GM06990 (cell line): ENCODE results near the gene AFF3.

ENCODE experiments used
- DNase-seq: peaks from one replicate; pipeline ENCODE4 v3.0.0-alpha.2; 2011; ENCODE audit not compliant: insufficient read length; ENCODE audit errors: extremely low read depth
- H3K27me3 ChIP-seq: replicated peaks from 2 replicates; pipeline ENCODE4 v1.6.0; 2011; ENCODE audit warnings: low read length; ENCODE audit not compliant: control insufficient read depth, insufficient read depth
- H3K36me3 ChIP-seq: 2 replicates; pipeline ENCODE4 v1.5.1; 2011; ENCODE audit warnings: low read length; ENCODE audit not compliant: control insufficient read depth, insufficient read depth
- H3K4me3 ChIP-seq: replicated peaks from 2 replicates; pipeline ENCODE4 v1.5.1; 2011; ENCODE audit warnings: low read depth, mild to moderate bottlenecking, control low read depth, low read length
- TF ChIP-seq, protein P1 (sequence below): IDR thresholded peaks from 2 replicates; pipeline ENCODE4 v1.5.1; 2011; ENCODE audit warnings: low read length, control low read depth, mild to moderate bottlenecking, inconsistent platforms; ENCODE audit not compliant: insufficient read depth, poor library complexity, severe bottlenecking

AFF3 gene

DNA sequence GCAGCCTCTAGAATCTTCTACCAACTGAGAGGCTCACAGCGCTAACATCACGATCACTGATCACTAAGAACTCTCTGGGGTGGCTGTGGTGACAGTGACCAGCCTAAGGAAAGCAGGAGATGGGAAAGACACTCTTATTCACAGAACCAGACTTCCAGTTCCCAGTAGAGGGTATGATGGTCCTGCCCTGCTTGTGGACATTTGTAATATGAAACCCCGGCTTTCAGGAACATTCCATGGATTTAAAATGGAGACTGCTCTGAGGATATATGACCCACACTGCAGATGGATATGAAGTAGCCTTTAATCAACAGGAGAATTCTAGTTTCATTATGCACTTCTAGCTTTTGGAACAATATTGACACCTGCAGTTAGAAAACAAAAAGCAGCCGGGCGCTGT lies 131.8 kb downstream of the AFF3 start:
- DNase-seq, result no peak

DNA sequence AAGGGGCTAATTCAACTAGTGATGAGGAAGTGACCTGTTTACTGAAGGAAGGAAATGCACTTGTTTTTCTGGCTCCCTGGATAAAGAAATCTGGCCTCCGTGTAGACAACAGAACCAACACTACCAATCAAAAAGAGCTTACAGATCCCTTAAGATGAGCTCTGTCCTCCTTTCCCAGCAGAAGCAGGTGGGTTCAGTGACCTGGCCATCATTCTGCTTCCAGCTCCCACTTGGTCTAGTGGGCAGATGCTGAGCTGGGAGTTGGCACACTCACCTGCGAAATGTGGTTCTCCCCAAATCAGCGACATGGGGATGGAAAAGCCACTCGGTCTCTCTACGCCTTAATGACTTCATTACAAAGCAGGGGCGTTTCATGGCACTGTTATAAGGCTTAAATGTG lies 132.6 kb downstream of the AFF3 start:
- Histone ChIP-seq H3K36me3 (no peaks in the 10 kb centered on the region), H3K27me3 (no peaks in the 10 kb centered on the region), H3K4me3 (no peak overlapping the region)
- no peak for DNase-seq
- TF ChIP-seq, protein P1, sequence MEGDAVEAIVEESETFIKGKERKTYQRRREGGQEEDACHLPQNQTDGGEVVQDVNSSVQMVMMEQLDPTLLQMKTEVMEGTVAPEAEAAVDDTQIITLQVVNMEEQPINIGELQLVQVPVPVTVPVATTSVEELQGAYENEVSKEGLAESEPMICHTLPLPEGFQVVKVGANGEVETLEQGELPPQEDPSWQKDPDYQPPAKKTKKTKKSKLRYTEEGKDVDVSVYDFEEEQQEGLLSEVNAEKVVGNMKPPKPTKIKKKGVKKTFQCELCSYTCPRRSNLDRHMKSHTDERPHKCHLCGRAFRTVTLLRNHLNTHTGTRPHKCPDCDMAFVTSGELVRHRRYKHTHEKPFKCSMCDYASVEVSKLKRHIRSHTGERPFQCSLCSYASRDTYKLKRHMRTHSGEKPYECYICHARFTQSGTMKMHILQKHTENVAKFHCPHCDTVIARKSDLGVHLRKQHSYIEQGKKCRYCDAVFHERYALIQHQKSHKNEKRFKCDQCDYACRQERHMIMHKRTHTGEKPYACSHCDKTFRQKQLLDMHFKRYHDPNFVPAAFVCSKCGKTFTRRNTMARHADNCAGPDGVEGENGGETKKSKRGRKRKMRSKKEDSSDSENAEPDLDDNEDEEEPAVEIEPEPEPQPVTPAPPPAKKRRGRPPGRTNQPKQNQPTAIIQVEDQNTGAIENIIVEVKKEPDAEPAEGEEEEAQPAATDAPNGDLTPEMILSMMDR, result no peak

More for the DNA sequence above, 131.8 kb downstream of the AFF3 start:
- TF ChIP-seq, protein P1, result no peak
- Histone ChIP-seq H3K4me3 (no peak overlapping the region), H3K36me3 (no peaks in the 10 kb centered on the region), H3K27me3 (no peaks in the 10 kb centered on the region)

DNA sequence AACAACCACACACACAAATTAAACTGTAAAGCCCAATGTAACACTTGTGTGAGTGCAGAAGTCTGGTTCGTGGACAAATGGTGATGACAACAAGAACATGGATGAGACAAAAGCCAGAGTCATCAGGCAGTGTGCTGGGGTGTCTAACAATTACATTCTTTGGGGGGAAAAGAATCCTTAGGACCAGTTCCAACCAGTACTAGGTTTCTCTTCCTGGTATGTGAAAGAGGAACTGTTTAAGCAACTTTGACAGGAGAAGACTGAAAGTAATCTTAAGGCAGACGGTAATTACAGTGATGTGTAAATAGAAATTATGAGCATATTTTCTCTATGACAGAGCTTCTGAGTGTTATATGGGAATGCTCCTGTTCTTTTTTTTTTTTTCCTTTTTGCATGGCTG lies 133.4 kb downstream of the AFF3 start:
- Histone ChIP-seq H3K27me3 (no peaks in the 10 kb centered on the region), H3K36me3 (no peaks in the 10 kb centered on the region), H3K4me3 (no peak overlapping the region)
- no peak for DNase-seq
- TF ChIP-seq, protein P1, result no peak

DNA sequence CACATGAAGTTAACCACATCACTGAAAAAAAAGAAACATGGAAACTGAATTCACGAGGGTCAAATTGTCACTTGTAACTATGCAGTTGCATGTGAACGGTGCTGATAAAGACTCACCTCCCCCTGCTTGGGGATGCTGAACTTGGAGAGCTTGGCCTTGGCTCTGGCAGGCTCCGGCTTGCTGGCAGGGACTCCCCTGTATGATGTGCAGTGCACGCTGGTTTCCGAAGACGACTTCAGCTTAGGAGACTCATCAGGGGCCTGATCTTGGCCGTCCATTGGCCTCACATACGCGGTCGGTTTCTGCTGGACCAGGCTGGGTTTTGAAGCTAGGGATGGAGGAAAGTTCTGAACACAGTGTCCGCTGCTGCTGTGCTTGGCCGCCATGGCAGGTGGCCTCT lies 135.9 kb downstream of the AFF3 start:
- DNase-seq, result no peak
- Histone ChIP-seq H3K4me3 (no peak overlapping the region), H3K36me3 (no peaks in the 10 kb centered on the region), H3K27me3 (no peaks in the 10 kb centered on the region)
- TF ChIP-seq, protein P1, result no peak

DNA sequence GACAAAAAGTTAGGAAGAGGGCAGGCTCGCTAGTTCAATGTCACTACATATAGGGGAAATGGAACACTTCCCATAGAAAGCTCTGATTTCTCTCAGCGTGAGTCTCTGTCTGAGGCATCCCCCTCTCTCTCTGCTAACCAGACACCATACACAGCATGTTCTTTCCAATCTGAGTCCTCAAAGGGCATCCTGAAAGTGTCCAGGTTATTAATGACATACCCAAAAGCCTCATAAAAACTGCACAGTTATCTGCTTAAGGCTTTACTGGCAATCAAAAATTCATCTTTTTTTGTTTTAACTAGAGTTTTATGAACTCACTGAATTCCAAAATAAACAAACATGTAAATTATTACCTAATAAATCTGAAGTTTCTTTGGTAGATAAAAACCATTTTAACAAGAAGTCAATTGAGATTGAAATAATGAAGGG lies 137.4 kb downstream of the AFF3 start:
- TF ChIP-seq, protein P1, result no peak
- Histone ChIP-seq H3K36me3 (no peaks in the 10 kb centered on the region), H3K27me3 (no peaks in the 10 kb centered on the region), H3K4me3 (no peak overlapping the region)
- DNase-seq, result no peak

DNA sequence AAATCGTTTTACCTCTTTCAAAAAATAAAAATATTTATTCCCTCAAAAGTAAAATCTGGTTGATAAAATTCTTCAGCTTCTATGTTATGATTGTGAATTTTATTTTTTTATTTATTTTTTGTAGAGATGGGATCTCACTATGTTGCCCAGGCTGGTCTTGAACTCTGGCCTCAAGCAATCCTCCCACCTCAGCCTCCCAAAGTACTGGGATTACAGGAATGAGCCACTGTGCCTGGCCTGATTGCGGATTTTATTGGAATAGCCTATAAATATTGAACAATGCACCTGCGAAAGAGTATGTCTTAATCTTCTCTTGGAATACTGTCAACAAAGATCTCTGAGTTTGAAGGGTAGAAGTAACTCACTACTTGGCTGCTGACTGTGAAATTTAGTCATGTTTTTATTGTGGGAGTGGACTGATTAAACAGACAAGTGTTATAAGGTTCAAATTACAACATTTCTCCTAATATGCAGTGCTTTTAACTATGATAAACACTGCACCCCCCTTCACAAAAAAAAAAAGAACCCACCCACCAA lies 138.0 kb downstream of the AFF3 start:
- H3K27me3 ChIP-seq, result no peaks in the 10 kb centered on the region
- no peaks in the 10 kb centered on the region for H3K36me3 ChIP-seq
- no peak for DNase-seq
- TF ChIP-seq, protein P1, result no peak
- no peak overlapping the region for H3K4me3 ChIP-seq
